H1 (cell line): Measurements from ENCODE around the gene SPOCK3. TPM values are rescaled to one million over a fixed set of nuclear protein-coding genes. Genes with fewer than 3 reads are reported as not detected.

Source experiments
- CTCF ChIA-PET: fragments of 300-600 bp; sonication (Branson Sonifier 250); formaldehyde crosslinking; loops from one replicate; lab custom pipeline; 2021; ENCODE audit not compliant: partially characterized antibody; lab: Charles Lee
- POLR2A ChIA-PET: fragments of 300-600 bp; sonication (Branson Sonifier 250); formaldehyde crosslinking; loops from one replicate; lab custom pipeline; 2021; ENCODE audit warnings: inconsistent platforms; ENCODE audit not compliant: partially characterized antibody; lab: Charles Lee
- DNase-seq, 2 experiments: peaks; one replicate each; pipeline versions ENCODE4 v3.0.0 to v3.0.0-alpha.2; 2010 to 2022; ENCODE audit warnings: low spot score in 2 of 2, low read depth in 1 of 2, mixed read lengths in 1 of 2
- FAIRE-seq: peaks from 2 replicates; lab custom pipeline; 2011; peaks lifted over from hg19 to GRCh38; lab: Jason Lieb, UNC
- H2AFZ ChIP-seq: 2 replicates; pipeline ENCODE4 v1.8.1; 2012; ENCODE audit warnings: low read length, inconsistent platforms
- H2AK5ac ChIP-seq: 2 replicates; pipeline ENCODE4 v1.6.1; 2013; ENCODE audit warnings: low read depth, low read length
- H2BK120ac ChIP-seq: replicated peaks from 2 replicates; pipeline ENCODE3; 2013; ENCODE audit warnings: low read depth, low read length, inconsistent platforms
- H2BK12ac ChIP-seq: 2 replicates; pipeline ENCODE4 v1.6.1; 2013; ENCODE audit warnings: low read depth, low read length
- H2BK15ac ChIP-seq: 2 replicates; pipeline ENCODE4 v1.6.1; 2013; ENCODE audit warnings: low read length
- H2BK20ac ChIP-seq: 2 replicates; pipeline ENCODE4 v1.6.1; 2013; ENCODE audit warnings: low read length
- H2BK5ac ChIP-seq: 2 replicates; pipeline ENCODE4 v1.6.1; 2013; ENCODE audit warnings: low read depth, low read length
- H3K14ac ChIP-seq: 2 replicates; pipeline ENCODE4 v1.6.1; 2013; ENCODE audit warnings: inconsistent platforms; ENCODE audit not compliant: insufficient read length
- H3K18ac ChIP-seq: 2 replicates; pipeline ENCODE4 v1.6.1; 2013; ENCODE audit warnings: low read length; ENCODE audit errors: extremely low read depth
- H3K23ac ChIP-seq: 2 replicates; pipeline ENCODE4 v1.6.1; 2013; ENCODE audit warnings: inconsistent platforms; ENCODE audit not compliant: insufficient read length
- H3K23me2 ChIP-seq: 2 replicates; pipeline ENCODE4 v1.6.1; 2013; ENCODE audit warnings: low read depth, low read length
- H3K27ac ChIP-seq: 2 replicates; pipeline ENCODE4 v1.6.1; 2011; ENCODE audit warnings: low read depth, low read length, inconsistent platforms
- H3K27me3 ChIP-seq, 4 experiments: replicated peaks in 1 of 4; 1 replicate in 1 of 4; 2 replicates in 3 of 4; pipeline versions ENCODE4 v1.6.1 to v1.8.1; 2011 to 2013; ENCODE audit warnings: low read length in 3 of 4, mild to moderate bottlenecking in 3 of 4, inconsistent platforms in 2 of 4, mixed read lengths in 2 of 4, moderate library complexity in 1 of 4; ENCODE audit not compliant: control insufficient read depth in 3 of 4, insufficient read depth in 3 of 4; ENCODE audit errors: extremely low read depth in 1 of 4
- H3K36me3 ChIP-seq, 4 experiments: 2 replicates each; pipeline versions ENCODE4 v1.6.1 to v1.8.1; 2011 to 2013; ENCODE audit warnings: mild to moderate bottlenecking in 4 of 4, low read length in 3 of 4, moderate library complexity in 2 of 4, control low read depth in 1 of 4, inconsistent platforms in 1 of 4; ENCODE audit not compliant: insufficient read depth in 4 of 4, control insufficient read depth in 2 of 4
- H3K4ac ChIP-seq: replicated peaks from 2 replicates; pipeline ENCODE3; 2013; ENCODE audit warnings: low read length, low read depth, mixed read lengths, inconsistent platforms; ENCODE audit not compliant: insufficient read length
- H3K4me1 ChIP-seq, 4 experiments: replicated peaks in 1 of 4; 1 replicate in 1 of 4; 2 replicates in 3 of 4; pipeline versions ENCODE4 v1.6.1 to v1.8.1; 2011 to 2013; ENCODE audit warnings: low read length in 3 of 4, inconsistent platforms in 2 of 4, mixed read lengths in 1 of 4; ENCODE audit not compliant: insufficient read depth in 4 of 4, control insufficient read depth in 3 of 4
- H3K4me2 ChIP-seq, 2 experiments: 2 replicates each; pipeline versions ENCODE4 v1.6.1 to v1.8.1; 2011 to 2013; ENCODE audit warnings: low read depth in 2 of 2, low read length in 2 of 2, control low read depth in 1 of 2, inconsistent platforms in 1 of 2, mild to moderate bottlenecking in 1 of 2; ENCODE audit not compliant: insufficient read depth in 1 of 2
- H3K4me3 ChIP-seq, 4 experiments: fragments of 200-600, 300-600 bp in 1 of 4; sonication (generic), shearing (Covaris generic), sonication (Bioruptor Twin) in 1 of 4; 2 replicates each; pipeline versions ENCODE4 v1.5.1 to v1.8.1; 2011 to 2016; ENCODE audit warnings: low read length in 4 of 4, low read depth in 3 of 4, control low read depth in 2 of 4, inconsistent platforms in 2 of 4, mild to moderate bottlenecking in 2 of 4, mixed read lengths in 1 of 4, moderate library complexity in 1 of 4; ENCODE audit not compliant: insufficient read depth in 2 of 4; ENCODE audit errors: extremely low read depth in 1 of 4
- H3K56ac ChIP-seq: replicated peaks from 2 replicates; pipeline ENCODE3; 2013; ENCODE audit warnings: low read depth, mild to moderate bottlenecking, mixed read lengths, low read length, inconsistent platforms; ENCODE audit not compliant: insufficient read length
- H3K79me1 ChIP-seq: 2 replicates; pipeline ENCODE4 v1.6.1; 2013; ENCODE audit warnings: low read depth, low read length, control low read depth
- H3K79me2 ChIP-seq, 2 experiments: 2 replicates each; pipeline versions ENCODE4 v1.6.1 to v1.8.1; 2012 to 2013; ENCODE audit warnings: low read length in 2 of 2, mild to moderate bottlenecking in 2 of 2, inconsistent platforms in 1 of 2; ENCODE audit not compliant: insufficient read depth in 2 of 2, control insufficient read depth in 1 of 2
- H3K9ac ChIP-seq, 4 experiments: replicated peaks in 1 of 4; 1 replicate in 1 of 4; 2 replicates in 3 of 4; pipeline versions ENCODE4 v1.6.1 to v1.8.1; 2011 to 2013; ENCODE audit warnings: low read depth in 3 of 4, low read length in 3 of 4, control low read depth in 2 of 4, mild to moderate bottlenecking in 2 of 4, moderate library complexity in 2 of 4, inconsistent platforms in 1 of 4; ENCODE audit errors: extremely low read depth in 1 of 4
- H3K9me3 ChIP-seq, 2 experiments: 2 replicates each; pipeline versions ENCODE4 v1.6.1 to v1.8.1; 2012 to 2013; ENCODE audit warnings: mild to moderate bottlenecking in 2 of 2, moderate library complexity in 2 of 2, control low read depth in 1 of 2, inconsistent platforms in 1 of 2, low read depth in 1 of 2, low read length in 1 of 2, mixed read lengths in 1 of 2; ENCODE audit not compliant: insufficient read depth in 2 of 2
- H4K20me1 ChIP-seq, 2 experiments: replicated peaks in 1 of 2; 2 replicates each; pipeline versions ENCODE3 to v1.8.1; 2011 to 2013; ENCODE audit warnings: inconsistent platforms in 2 of 2, low read length in 2 of 2, mild to moderate bottlenecking in 1 of 2; ENCODE audit not compliant: insufficient read depth in 2 of 2, control insufficient read depth in 1 of 2
- H4K5ac ChIP-seq: 2 replicates; pipeline ENCODE4 v1.6.1; 2013; ENCODE audit warnings: low read length, low read depth, mixed read lengths, inconsistent platforms; ENCODE audit not compliant: insufficient read length
- H4K8ac ChIP-seq: 2 replicates; pipeline ENCODE4 v1.8.0; 2013; ENCODE audit warnings: mild to moderate bottlenecking, moderate library complexity, low read length, inconsistent platforms; ENCODE audit not compliant: insufficient read depth; ENCODE audit errors: extremely low read depth
- H4K91ac ChIP-seq: replicated peaks from 2 replicates; pipeline ENCODE3; 2013; ENCODE audit warnings: low read length, mixed read lengths, inconsistent platforms; ENCODE audit not compliant: insufficient read length
- CEBPB ChIP-seq: IDR thresholded peaks from 2 replicates; pipeline ENCODE4 v1.6.1; 2012; ENCODE audit warnings: low read depth, low read length
- RAD21 ChIP-seq, 2 experiments: IDR thresholded peaks in 1 of 2; conservative IDR thresholded peaks in 1 of 2; 2 replicates each; pipeline ENCODE4 v1.6.1; 2011; ENCODE audit warnings: low read depth in 2 of 2, low read length in 2 of 2, improper control_type of control experiment in 1 of 2, inconsistent platforms in 1 of 2, mild to moderate bottlenecking in 1 of 2, moderate library complexity in 1 of 2
- WGBS, 2 experiments: shearing (Covaris generic) in 1 of 2; methylation state at CpG; one replicate each; pipeline versions ENCODE4 v1.1.6 to v1.1.7; 2013 to 2015; ENCODE audit warnings: low lambda C conversion rate in 2 of 2, mixed read lengths in 2 of 2, inconsistent platforms in 1 of 2, low coverage in 1 of 2, missing lambda C conversion rate in 1 of 2; ENCODE audit not compliant: insufficient replicate concordance in 2 of 2, insufficient coverage in 1 of 2, insufficient read length in 1 of 2; ENCODE audit errors: extremely low coverage in 1 of 2, missing lambda C conversion rate in 1 of 2; 5-methylcytosine and 5-hydroxymethylcytosine counted together
- polyA plus RNA-seq, 7 experiments: library from polyadenylated mRNA; depleted of rRNA in 3 of 7; stranded (reverse) in 5 of 7; unstranded in 2 of 7; fragments of >200 nt in 5 of 7; fragments of 200-250 nt in 2 of 7; gene quantifications; 1 replicate in 5 of 7; 2 replicates in 1 of 7; 4 replicates in 1 of 7; pipeline versions ENCODE4 v1.2.1 to v1.2.3, GENCODE V29; 2011 to 2013; ENCODE audit warnings: missing spikeins in 2 of 7, mixed read lengths in 2 of 7
- total RNA-seq: library from RNA; stranded (reverse); fragmentation: NEBNext Ultra II Directional; extraction: Animal tissue kit (Norgen Biotek cat#: 25700); gene quantifications from 2 replicates; pipeline ENCODE4 v1.2.1, GENCODE V29; 2021

The SPOCK3 gene
- total and polyA plus RNA-seq, 2 of the 8 experiments (the other 6 are each of a cell fraction or from before 2014, with no cell fraction given), result 0.14 to 0.60 TPM

GRCh38 chr4:167144605-167145004 is 89.7 kb downstream of the SPOCK3 start:
- H2BK20ac ChIP-seq, result no peak overlapping the region
- no peak overlapping the region for H2BK12ac ChIP-seq
- no peak overlapping the region for H2BK5ac ChIP-seq
- no peak overlapping the region for H2AK5ac ChIP-seq
- H4K91ac ChIP-seq, result no peak overlapping the region
- H3K23ac ChIP-seq, result no peak overlapping the region
- no peak overlapping the region for H2BK120ac ChIP-seq
- H3K36me3 ChIP-seq, result no peaks in the 10 kb centered on the region
- WGBS, 2 experiments, result 92% methylated on average over 1 of the region's 1 CpG; no CpG with 5 or more reads in 1 of the 2 experiments
- no peak overlapping the region for H4K8ac ChIP-seq
- H3K79me2 ChIP-seq, result no peaks in the 10 kb centered on the region
- no peak overlapping the region for H3K18ac ChIP-seq
- no peaks in the 10 kb centered on the region for H3K9me3 ChIP-seq
- H3K4me2 ChIP-seq, result no peak overlapping the region
- H3K27ac ChIP-seq, result no peak overlapping the region
- no peak overlapping the region for H3K9ac ChIP-seq
- H3K23me2 ChIP-seq, result no peaks in the 10 kb centered on the region
- ChIA-PET CTCF (interaction anchor here (1.3 kb wide), 1 partner anchor 10 kb away, joined by 3 read pairs; no protein-coding TSS in a partner anchor), POLR2A (no interaction called here)
- H3K79me1 ChIP-seq, result no peaks in the 10 kb centered on the region
- no peak overlapping the region for H2BK15ac ChIP-seq
- no peak overlapping the region for H3K4ac ChIP-seq
- no peaks in the 10 kb centered on the region for H3K27me3 ChIP-seq
- H4K5ac ChIP-seq, result no peak overlapping the region
- no peak for DNase-seq
- H3K4me3 ChIP-seq, result no peak overlapping the region
- no peak for FAIRE-seq
- no peak overlapping the region for H3K56ac ChIP-seq
- H2AFZ ChIP-seq, result no peak overlapping the region
- no peak overlapping the region for H3K14ac ChIP-seq
- no peaks in the 10 kb centered on the region for H3K4me1 ChIP-seq
- H4K20me1 ChIP-seq, result no peaks in the 10 kb centered on the region
- TF ChIP-seq RAD21 (IDR thresholded peaks at IDR 0.05 in 1 of 2, conservative IDR thresholded peaks at IDR 0.05 in 1 of 2; ENCODE audit: low read depth in 2 of 2, low read length in 2 of 2) (no peak), CEBPB (no peak)
